Adrenal gland (tissue), 5 donors: ENCODE data around the gene HES4.

Experiments used
- CTCF ChIP-seq, 6 experiments: fragments of 450-650 bp in 4 of 6; fragments of 200-600 bp in 2 of 6; sonication (generic) in 1 of 6; IDR thresholded peaks; 1 replicate in 5 of 6; 2 replicates in 1 of 6; pipeline versions ENCODE4 v1.5.1 to v1.8.0; 2016 to 2021; ENCODE audit warnings: antibody characterized with exemption in 6 of 6, mild to moderate bottlenecking in 2 of 6, moderate library complexity in 1 of 6
- POLR2A ChIP-seq, 2 donors: fragments of 450-650 bp; IDR thresholded peaks; one replicate each; pipeline ENCODE4 v1.6.1; 2017; ENCODE audit warnings: antibody characterized with exemption in 2 of 2, mild to moderate bottlenecking in 2 of 2, moderate library complexity in 1 of 2
- donor health status: DM: no; HTN: no; CAD: no.

GRCh38 chr1:1031659-1032235 is 31.9 kb upstream of the HES4 start:
- no peak for TF ChIP-seq POLR2A (IDR thresholded peaks at IDR 0.05)
- TF ChIP-seq CTCF (IDR thresholded peaks at IDR 0.05): no peak
